WI38 (cell line): ENCODE measurements around the gene MYLK.

ENCODE experiments used
- H3K4me3 ChIP-seq: 2 replicates; pipeline ENCODE4 v1.5.1; 2011; ENCODE audit warnings: low read depth, mild to moderate bottlenecking, control low read depth, low read length
- TF ChIP-seq, protein P1 (sequence below): IDR thresholded peaks from 2 replicates; pipeline ENCODE4 v1.5.1; 2012; ENCODE audit warnings: low read depth, mild to moderate bottlenecking, control low read depth, low read length

Gene MYLK

DNA sequence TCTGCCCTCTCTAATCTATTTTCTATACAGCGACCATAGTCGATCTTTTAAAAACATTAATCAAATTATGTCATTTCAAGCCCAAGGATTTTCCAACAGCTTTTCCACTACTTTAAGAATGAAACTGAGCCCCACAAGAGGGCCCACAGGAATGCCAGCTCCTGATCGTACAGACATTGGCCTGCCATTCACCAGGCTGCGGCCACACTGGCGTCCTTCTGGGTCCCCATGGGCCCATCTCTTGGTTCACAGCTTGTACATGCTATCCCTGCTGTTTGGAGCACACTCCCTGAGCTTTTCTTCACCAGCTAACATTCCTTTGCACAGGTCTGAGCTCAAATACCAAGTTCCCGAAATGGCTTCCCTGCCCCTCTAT, 149.6 kb downstream of the MYLK start:
- TF ChIP-seq, protein P1, sequence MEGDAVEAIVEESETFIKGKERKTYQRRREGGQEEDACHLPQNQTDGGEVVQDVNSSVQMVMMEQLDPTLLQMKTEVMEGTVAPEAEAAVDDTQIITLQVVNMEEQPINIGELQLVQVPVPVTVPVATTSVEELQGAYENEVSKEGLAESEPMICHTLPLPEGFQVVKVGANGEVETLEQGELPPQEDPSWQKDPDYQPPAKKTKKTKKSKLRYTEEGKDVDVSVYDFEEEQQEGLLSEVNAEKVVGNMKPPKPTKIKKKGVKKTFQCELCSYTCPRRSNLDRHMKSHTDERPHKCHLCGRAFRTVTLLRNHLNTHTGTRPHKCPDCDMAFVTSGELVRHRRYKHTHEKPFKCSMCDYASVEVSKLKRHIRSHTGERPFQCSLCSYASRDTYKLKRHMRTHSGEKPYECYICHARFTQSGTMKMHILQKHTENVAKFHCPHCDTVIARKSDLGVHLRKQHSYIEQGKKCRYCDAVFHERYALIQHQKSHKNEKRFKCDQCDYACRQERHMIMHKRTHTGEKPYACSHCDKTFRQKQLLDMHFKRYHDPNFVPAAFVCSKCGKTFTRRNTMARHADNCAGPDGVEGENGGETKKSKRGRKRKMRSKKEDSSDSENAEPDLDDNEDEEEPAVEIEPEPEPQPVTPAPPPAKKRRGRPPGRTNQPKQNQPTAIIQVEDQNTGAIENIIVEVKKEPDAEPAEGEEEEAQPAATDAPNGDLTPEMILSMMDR: no peak

DNA sequence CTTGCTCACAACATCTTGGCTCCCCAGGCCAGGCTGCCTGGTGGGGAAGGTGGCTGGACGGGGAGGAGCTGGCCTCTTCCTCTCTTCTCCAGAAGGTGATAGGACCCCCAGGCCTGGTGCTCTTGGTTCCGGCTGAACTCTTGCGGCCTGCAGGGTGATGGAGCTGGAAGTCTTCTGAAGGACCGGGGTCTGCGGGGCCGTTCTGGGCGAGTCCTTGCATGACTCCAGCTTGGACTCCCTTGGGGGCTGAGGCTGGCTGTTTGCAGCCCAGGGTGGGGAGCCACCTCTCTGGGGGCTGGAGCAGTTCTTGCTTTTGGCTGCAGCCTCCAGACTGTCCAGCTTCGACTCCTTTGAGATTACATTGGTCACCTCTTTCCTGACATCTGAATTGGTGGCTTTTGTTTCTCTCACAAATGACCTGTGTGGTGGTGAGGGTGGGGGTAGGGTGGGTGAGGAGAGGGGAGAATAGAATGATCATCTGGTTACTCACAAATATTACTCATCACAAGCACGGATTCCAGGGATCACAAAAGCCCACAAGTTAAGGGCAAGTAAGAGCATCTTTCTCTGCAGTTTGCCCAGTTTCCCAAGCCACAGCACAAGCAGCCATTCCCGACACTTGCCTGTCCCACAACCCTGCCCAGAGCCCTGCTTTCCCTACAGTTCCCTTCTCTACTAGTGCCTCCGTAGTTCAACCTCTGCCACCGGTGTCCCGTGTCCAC, 150.2 kb downstream of the MYLK start:
- no peak overlapping the region for H3K4me3 ChIP-seq
- TF ChIP-seq, protein P1: no peak

More for the DNA sequence above, 149.6 kb downstream of the MYLK start:
- no peak overlapping the region for H3K4me3 ChIP-seq

DNA sequence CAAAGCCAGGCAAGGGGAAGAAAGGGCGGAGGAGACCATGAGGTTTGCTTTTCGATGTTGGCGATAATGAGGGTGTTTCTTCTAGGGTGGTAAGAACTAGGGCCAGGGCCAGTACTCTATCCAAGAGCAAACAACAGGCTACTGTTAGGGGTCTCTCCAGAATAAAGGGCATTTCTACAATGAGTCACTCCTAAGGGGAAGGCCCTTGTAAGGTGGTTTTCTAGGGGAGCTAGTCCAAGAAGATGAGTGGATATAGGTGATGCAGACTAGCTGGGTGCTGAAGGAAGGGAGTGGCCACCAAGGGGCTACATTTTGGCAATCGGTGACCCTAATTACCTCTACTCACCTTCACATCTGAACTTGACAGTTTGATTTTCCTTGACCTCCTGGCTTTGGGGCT, 150.8 kb downstream of the MYLK start:
- TF ChIP-seq, protein P1: no peak
- no peak overlapping the region for H3K4me3 ChIP-seq

DNA sequence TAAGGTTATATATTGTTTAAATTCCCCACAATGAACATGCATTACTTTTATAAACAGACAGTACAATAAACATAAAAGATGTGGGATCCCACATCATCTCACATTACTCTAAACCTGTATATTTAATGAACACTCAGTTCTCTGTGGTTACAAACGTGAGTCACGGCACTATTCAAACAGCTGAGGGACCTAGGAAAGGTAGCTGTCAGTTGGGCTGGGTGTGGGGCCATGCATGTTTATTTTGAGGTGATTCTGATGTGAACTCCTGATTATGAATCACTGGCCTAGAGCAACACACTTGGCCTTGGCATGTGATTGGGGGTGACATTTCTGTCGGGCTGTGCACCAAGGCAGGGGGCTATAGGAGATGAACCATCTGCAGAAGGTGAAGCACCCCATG, 151.7 kb downstream of the MYLK start:
- H3K4me3 ChIP-seq: no peak overlapping the region
- TF ChIP-seq, protein P1: no peak

DNA sequence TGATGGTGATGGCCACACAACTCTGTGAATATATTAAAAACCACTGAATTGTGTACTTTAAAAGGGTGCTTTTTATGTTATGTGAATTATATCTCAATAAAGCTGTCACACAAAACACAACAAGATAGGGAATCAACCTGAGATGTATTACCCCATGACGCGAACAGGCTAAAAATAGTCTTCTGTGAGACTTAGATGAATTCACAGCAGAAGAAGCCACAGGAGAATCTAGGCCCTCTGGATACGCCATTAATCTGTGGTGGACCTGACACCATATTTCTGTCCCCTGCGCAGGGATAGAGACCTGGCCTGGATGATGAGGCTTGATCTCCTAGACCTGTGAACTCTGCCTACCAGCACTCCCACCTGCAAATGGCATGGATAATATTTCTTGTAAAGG, 153.3 kb downstream of the MYLK start:
- no peak overlapping the region for H3K4me3 ChIP-seq
- TF ChIP-seq, protein P1: no peak

DNA sequence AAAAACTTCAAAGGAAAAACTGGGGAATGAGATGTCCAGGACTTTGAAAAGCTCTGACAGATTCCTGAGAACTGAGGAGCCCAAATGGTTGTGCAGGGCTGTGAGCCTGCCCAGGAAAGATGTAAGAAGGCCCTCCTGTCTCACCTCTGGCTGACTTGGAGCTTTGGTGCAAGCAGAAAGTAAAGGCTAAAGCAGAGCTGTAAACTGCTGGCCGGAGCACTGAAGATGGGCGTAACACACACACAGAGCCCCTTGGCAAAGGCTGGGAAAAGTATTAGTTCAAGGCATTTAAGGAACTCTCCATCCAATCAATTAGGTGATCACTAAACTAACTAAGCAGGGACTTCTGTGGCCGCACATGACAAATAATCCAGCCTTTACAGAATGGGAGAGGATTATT, 155.1 kb downstream of the MYLK start:
- TF ChIP-seq, protein P1: no peak
- H3K4me3 ChIP-seq: no peak overlapping the region

DNA sequence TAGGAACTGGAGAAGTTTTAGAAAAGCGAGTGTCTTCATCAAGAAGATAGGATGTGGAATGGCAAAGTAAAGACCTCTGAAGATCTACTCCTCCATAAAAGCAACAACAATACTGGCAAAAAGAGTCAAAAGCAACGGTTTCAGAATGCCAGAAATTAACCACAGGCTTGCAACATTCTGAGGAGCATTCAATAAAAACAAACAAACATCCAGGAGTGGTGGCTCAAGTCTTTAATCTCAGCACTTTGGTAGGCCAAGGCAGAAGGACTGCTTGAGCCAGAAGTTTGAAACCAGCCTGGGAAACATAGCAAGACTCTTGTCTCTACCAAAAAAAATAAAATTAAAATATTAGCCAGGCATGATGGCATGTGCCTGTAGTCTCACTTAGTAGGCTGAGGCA, 156.1 kb downstream of the MYLK start:
- no peak overlapping the region for H3K4me3 ChIP-seq
- TF ChIP-seq, protein P1: no peak
